ENCODE results near the gene MRO.
"Not testable (repeated sequence)": the region's sequence is repeated elsewhere in the genome, so short reads cannot be mapped to it uniquely, and the experiment has no call there.

The MRO gene

GRCh38 chr18:50791599-50792438 lies 28.0 kb downstream of the MRO start:
- no peak for DNase-seq

GRCh38 chr18:50790948-50791347 lies 28.9 kb downstream of the MRO start:
- no peak for DNase-seq

GRCh38 chr18:50790241-50790640 lies 29.6 kb downstream of the MRO start:
- DNase-seq = no peak

- no peak for DNase-seq
These were observed 31.5 kb downstream of the MRO start for GRCh38 chr18:50788284-50788683.

GRCh38 chr18:50786864-50787263 lies 33.0 kb downstream of the MRO start:
- DNase-seq = no peak

- no peak for DNase-seq
These were observed 36.3 kb downstream of the MRO start for GRCh38 chr18:50783553-50783952.

- not testable (repeated sequence) for DNase-seq
These were observed 40.8 kb downstream of the MRO start for GRCh38 chr18:50779021-50779420.

GRCh38 chr18:50776383-50776782 lies 43.4 kb downstream of the MRO start:
- no peak for DNase-seq

- no peak for DNase-seq
These were observed 44.1 kb downstream of the MRO start for GRCh38 chr18:50775726-50776125.

GRCh38 chr18:50775207-50775606 lies 44.6 kb downstream of the MRO start:
- no peak for DNase-seq

- no peak for DNase-seq
These were observed 50.4 kb downstream of the MRO start for GRCh38 chr18:50769463-50769862.

GRCh38 chr18:50757358-50757757 lies 62.5 kb downstream of the MRO start:
- no peak for DNase-seq

GRCh38 chr18:50754297-50754696 lies 65.5 kb downstream of the MRO start:
- no peak for DNase-seq

- DNase-seq = no peak
These were observed 66.5 kb downstream of the MRO start for GRCh38 chr18:50753311-50753710.

GRCh38 chr18:50751947-50752346 lies 67.9 kb downstream of the MRO start:
- DNase-seq = no peak

- no peak for DNase-seq
These were observed 68.3 kb downstream of the MRO start for GRCh38 chr18:50751490-50751889.

GRCh38 chr18:50750546-50750945 lies 69.3 kb downstream of the MRO start:
- no peak for DNase-seq

GRCh38 chr18:50749945-50750344 lies 69.9 kb downstream of the MRO start:
- DNase-seq = no peak

GRCh38 chr18:50749421-50749820 lies 70.4 kb downstream of the MRO start:
- DNase-seq = no peak

GRCh38 chr18:50748243-50749229 lies 71.3 kb downstream of the MRO start:
- no peak for DNase-seq

- DNase-seq = no peak
These were observed 72.0 kb downstream of the MRO start for GRCh38 chr18:50747849-50748242.

GRCh38 chr18:50745945-50746344 lies 73.9 kb downstream of the MRO start:
- DNase-seq = no peak

Data from inflammatory macrophage (primary cell).